H1 (cell line): ENCODE data around the gene SLC1A2. TPM values are rescaled to one million over a fixed set of nuclear protein-coding genes. Genes with fewer than 3 reads are reported as not detected.

Experiments used
- CTCF ChIA-PET: fragments of 300-600 bp; sonication (Branson Sonifier 250); formaldehyde crosslinking; loops from one replicate; lab custom pipeline; 2021; ENCODE audit not compliant: partially characterized antibody; lab: Charles Lee
- POLR2A ChIA-PET: fragments of 300-600 bp; sonication (Branson Sonifier 250); formaldehyde crosslinking; loops from one replicate; lab custom pipeline; 2021; ENCODE audit warnings: inconsistent platforms; ENCODE audit not compliant: partially characterized antibody; lab: Charles Lee
- DNase-seq, 2 experiments: peaks; one replicate each; pipeline versions ENCODE4 v3.0.0 to v3.0.0-alpha.2; 2010 to 2022; ENCODE audit warnings: low spot score in 2 of 2, low read depth in 1 of 2, mixed read lengths in 1 of 2
- FAIRE-seq: peaks from 2 replicates; lab custom pipeline; 2011; peaks lifted over from hg19 to GRCh38; lab: Jason Lieb, UNC
- H2AFZ ChIP-seq: 2 replicates; pipeline ENCODE4 v1.8.1; 2012; ENCODE audit warnings: low read length, inconsistent platforms
- H2AK5ac ChIP-seq: 2 replicates; pipeline ENCODE4 v1.6.1; 2013; ENCODE audit warnings: low read depth, low read length
- H2BK120ac ChIP-seq: replicated peaks from 2 replicates; pipeline ENCODE3; 2013; ENCODE audit warnings: low read depth, low read length, inconsistent platforms
- H2BK12ac ChIP-seq: 2 replicates; pipeline ENCODE4 v1.6.1; 2013; ENCODE audit warnings: low read depth, low read length
- H2BK15ac ChIP-seq: 2 replicates; pipeline ENCODE4 v1.6.1; 2013; ENCODE audit warnings: low read length
- H2BK20ac ChIP-seq: 2 replicates; pipeline ENCODE4 v1.6.1; 2013; ENCODE audit warnings: low read length
- H2BK5ac ChIP-seq: 2 replicates; pipeline ENCODE4 v1.6.1; 2013; ENCODE audit warnings: low read depth, low read length
- H3K14ac ChIP-seq: 2 replicates; pipeline ENCODE4 v1.6.1; 2013; ENCODE audit warnings: inconsistent platforms; ENCODE audit not compliant: insufficient read length
- H3K18ac ChIP-seq: 2 replicates; pipeline ENCODE4 v1.6.1; 2013; ENCODE audit warnings: low read length; ENCODE audit errors: extremely low read depth
- H3K23ac ChIP-seq: 2 replicates; pipeline ENCODE4 v1.6.1; 2013; ENCODE audit warnings: inconsistent platforms; ENCODE audit not compliant: insufficient read length
- H3K23me2 ChIP-seq: 2 replicates; pipeline ENCODE4 v1.6.1; 2013; ENCODE audit warnings: low read depth, low read length
- H3K27ac ChIP-seq: 2 replicates; pipeline ENCODE4 v1.6.1; 2011; ENCODE audit warnings: low read depth, low read length, inconsistent platforms
- H3K27me3 ChIP-seq, 4 experiments: replicated peaks in 1 of 4; 1 replicate in 1 of 4; 2 replicates in 3 of 4; pipeline versions ENCODE4 v1.6.1 to v1.8.1; 2011 to 2013; ENCODE audit warnings: low read length in 3 of 4, mild to moderate bottlenecking in 3 of 4, inconsistent platforms in 2 of 4, mixed read lengths in 2 of 4, moderate library complexity in 1 of 4; ENCODE audit not compliant: control insufficient read depth in 3 of 4, insufficient read depth in 3 of 4; ENCODE audit errors: extremely low read depth in 1 of 4
- H3K36me3 ChIP-seq, 4 experiments: 2 replicates each; pipeline versions ENCODE4 v1.6.1 to v1.8.1; 2011 to 2013; ENCODE audit warnings: mild to moderate bottlenecking in 4 of 4, low read length in 3 of 4, moderate library complexity in 2 of 4, control low read depth in 1 of 4, inconsistent platforms in 1 of 4; ENCODE audit not compliant: insufficient read depth in 4 of 4, control insufficient read depth in 2 of 4
- H3K4ac ChIP-seq: replicated peaks from 2 replicates; pipeline ENCODE3; 2013; ENCODE audit warnings: low read length, low read depth, mixed read lengths, inconsistent platforms; ENCODE audit not compliant: insufficient read length
- H3K4me1 ChIP-seq, 4 experiments: replicated peaks in 1 of 4; 1 replicate in 1 of 4; 2 replicates in 3 of 4; pipeline versions ENCODE4 v1.6.1 to v1.8.1; 2011 to 2013; ENCODE audit warnings: low read length in 3 of 4, inconsistent platforms in 2 of 4, mixed read lengths in 1 of 4; ENCODE audit not compliant: insufficient read depth in 4 of 4, control insufficient read depth in 3 of 4
- H3K4me2 ChIP-seq, 2 experiments: 2 replicates each; pipeline versions ENCODE4 v1.6.1 to v1.8.1; 2011 to 2013; ENCODE audit warnings: low read depth in 2 of 2, low read length in 2 of 2, control low read depth in 1 of 2, inconsistent platforms in 1 of 2, mild to moderate bottlenecking in 1 of 2; ENCODE audit not compliant: insufficient read depth in 1 of 2
- H3K4me3 ChIP-seq, 4 experiments: fragments of 200-600, 300-600 bp in 1 of 4; sonication (generic), shearing (Covaris generic), sonication (Bioruptor Twin) in 1 of 4; 2 replicates each; pipeline versions ENCODE4 v1.5.1 to v1.8.1; 2011 to 2016; ENCODE audit warnings: low read length in 4 of 4, low read depth in 3 of 4, control low read depth in 2 of 4, inconsistent platforms in 2 of 4, mild to moderate bottlenecking in 2 of 4, mixed read lengths in 1 of 4, moderate library complexity in 1 of 4; ENCODE audit not compliant: insufficient read depth in 2 of 4; ENCODE audit errors: extremely low read depth in 1 of 4
- H3K56ac ChIP-seq: replicated peaks from 2 replicates; pipeline ENCODE3; 2013; ENCODE audit warnings: low read depth, mild to moderate bottlenecking, mixed read lengths, low read length, inconsistent platforms; ENCODE audit not compliant: insufficient read length
- H3K79me1 ChIP-seq: 2 replicates; pipeline ENCODE4 v1.6.1; 2013; ENCODE audit warnings: low read depth, low read length, control low read depth
- H3K79me2 ChIP-seq, 2 experiments: 2 replicates each; pipeline versions ENCODE4 v1.6.1 to v1.8.1; 2012 to 2013; ENCODE audit warnings: low read length in 2 of 2, mild to moderate bottlenecking in 2 of 2, inconsistent platforms in 1 of 2; ENCODE audit not compliant: insufficient read depth in 2 of 2, control insufficient read depth in 1 of 2
- H3K9ac ChIP-seq, 4 experiments: replicated peaks in 1 of 4; 1 replicate in 1 of 4; 2 replicates in 3 of 4; pipeline versions ENCODE4 v1.6.1 to v1.8.1; 2011 to 2013; ENCODE audit warnings: low read depth in 3 of 4, low read length in 3 of 4, control low read depth in 2 of 4, mild to moderate bottlenecking in 2 of 4, moderate library complexity in 2 of 4, inconsistent platforms in 1 of 4; ENCODE audit errors: extremely low read depth in 1 of 4
- H3K9me3 ChIP-seq, 2 experiments: 2 replicates each; pipeline versions ENCODE4 v1.6.1 to v1.8.1; 2012 to 2013; ENCODE audit warnings: mild to moderate bottlenecking in 2 of 2, moderate library complexity in 2 of 2, control low read depth in 1 of 2, inconsistent platforms in 1 of 2, low read depth in 1 of 2, low read length in 1 of 2, mixed read lengths in 1 of 2; ENCODE audit not compliant: insufficient read depth in 2 of 2
- H4K20me1 ChIP-seq, 2 experiments: replicated peaks in 1 of 2; 2 replicates each; pipeline versions ENCODE3 to v1.8.1; 2011 to 2013; ENCODE audit warnings: inconsistent platforms in 2 of 2, low read length in 2 of 2, mild to moderate bottlenecking in 1 of 2; ENCODE audit not compliant: insufficient read depth in 2 of 2, control insufficient read depth in 1 of 2
- H4K5ac ChIP-seq: 2 replicates; pipeline ENCODE4 v1.6.1; 2013; ENCODE audit warnings: low read length, low read depth, mixed read lengths, inconsistent platforms; ENCODE audit not compliant: insufficient read length
- H4K8ac ChIP-seq: 2 replicates; pipeline ENCODE4 v1.8.0; 2013; ENCODE audit warnings: mild to moderate bottlenecking, moderate library complexity, low read length, inconsistent platforms; ENCODE audit not compliant: insufficient read depth; ENCODE audit errors: extremely low read depth
- H4K91ac ChIP-seq: replicated peaks from 2 replicates; pipeline ENCODE3; 2013; ENCODE audit warnings: low read length, mixed read lengths, inconsistent platforms; ENCODE audit not compliant: insufficient read length
- CEBPB ChIP-seq: IDR thresholded peaks from 2 replicates; pipeline ENCODE4 v1.6.1; 2012; ENCODE audit warnings: low read depth, low read length
- GABPA ChIP-seq: IDR thresholded peaks from 2 replicates; pipeline ENCODE4 v1.6.1; 2011; ENCODE audit warnings: mild to moderate bottlenecking, low read length, moderate library complexity, borderline replicate concordance; ENCODE audit not compliant: insufficient read depth
- HDAC2 ChIP-seq, 2 experiments: fragments of 300-600 bp in 1 of 2; sonication (generic) in 1 of 2; IDR thresholded peaks; 2 replicates each; pipeline ENCODE4 v1.6.1; 2011 to 2012; ENCODE audit warnings: low read depth in 2 of 2, low read length in 2 of 2, mild to moderate bottlenecking in 2 of 2, moderate library complexity in 2 of 2, borderline replicate concordance in 1 of 2, inconsistent platforms in 1 of 2
- NRF1 ChIP-seq: IDR thresholded peaks from 2 replicates; pipeline ENCODE4 v1.6.1; 2011; ENCODE audit warnings: mild to moderate bottlenecking, low read depth, low read length, improper control_type of control experiment
- POLR2AphosphoS5 ChIP-seq: IDR thresholded peaks from 2 replicates; pipeline ENCODE4 v1.6.1; 2011; ENCODE audit warnings: low read depth, low read length
- SIN3A ChIP-seq, 2 experiments: IDR thresholded peaks in 1 of 2; conservative IDR thresholded peaks in 1 of 2; 2 replicates each; pipeline ENCODE4 v1.6.1; 2011 to 2012; ENCODE audit warnings: low read length in 2 of 2, improper control_type of control experiment in 1 of 2, low read depth in 1 of 2, mild to moderate bottlenecking in 1 of 2
- SP1 ChIP-seq: IDR thresholded peaks from 2 replicates; pipeline ENCODE4 v1.6.1; 2011; ENCODE audit warnings: low read depth, low read length
- ZNF274 ChIP-seq: IDR thresholded peaks from 2 replicates; pipeline ENCODE4 v1.7.0; 2012; ENCODE audit warnings: low read length, borderline replicate concordance; ENCODE audit errors: extremely low read depth
- WGBS, 2 experiments: shearing (Covaris generic) in 1 of 2; methylation state at CpG; one replicate each; pipeline versions ENCODE4 v1.1.6 to v1.1.7; 2013 to 2015; ENCODE audit warnings: low lambda C conversion rate in 2 of 2, mixed read lengths in 2 of 2, inconsistent platforms in 1 of 2, low coverage in 1 of 2, missing lambda C conversion rate in 1 of 2; ENCODE audit not compliant: insufficient replicate concordance in 2 of 2, insufficient coverage in 1 of 2, insufficient read length in 1 of 2; ENCODE audit errors: extremely low coverage in 1 of 2, missing lambda C conversion rate in 1 of 2; 5-methylcytosine and 5-hydroxymethylcytosine counted together
- polyA plus RNA-seq, 7 experiments: library from polyadenylated mRNA; depleted of rRNA in 3 of 7; stranded (reverse) in 5 of 7; unstranded in 2 of 7; fragments of >200 nt in 5 of 7; fragments of 200-250 nt in 2 of 7; gene quantifications; 1 replicate in 5 of 7; 2 replicates in 1 of 7; 4 replicates in 1 of 7; pipeline versions ENCODE4 v1.2.1 to v1.2.3, GENCODE V29; 2011 to 2013; ENCODE audit warnings: missing spikeins in 2 of 7, mixed read lengths in 2 of 7
- total RNA-seq: library from RNA; stranded (reverse); fragmentation: NEBNext Ultra II Directional; extraction: Animal tissue kit (Norgen Biotek cat#: 25700); gene quantifications from 2 replicates; pipeline ENCODE4 v1.2.1, GENCODE V29; 2021

SLC1A2 gene
- total and polyA plus RNA-seq, 2 of the 8 experiments (the other 6 are each of a cell fraction or from before 2014, with no cell fraction given) = 0.57 to 1.2 TPM

DNA sequence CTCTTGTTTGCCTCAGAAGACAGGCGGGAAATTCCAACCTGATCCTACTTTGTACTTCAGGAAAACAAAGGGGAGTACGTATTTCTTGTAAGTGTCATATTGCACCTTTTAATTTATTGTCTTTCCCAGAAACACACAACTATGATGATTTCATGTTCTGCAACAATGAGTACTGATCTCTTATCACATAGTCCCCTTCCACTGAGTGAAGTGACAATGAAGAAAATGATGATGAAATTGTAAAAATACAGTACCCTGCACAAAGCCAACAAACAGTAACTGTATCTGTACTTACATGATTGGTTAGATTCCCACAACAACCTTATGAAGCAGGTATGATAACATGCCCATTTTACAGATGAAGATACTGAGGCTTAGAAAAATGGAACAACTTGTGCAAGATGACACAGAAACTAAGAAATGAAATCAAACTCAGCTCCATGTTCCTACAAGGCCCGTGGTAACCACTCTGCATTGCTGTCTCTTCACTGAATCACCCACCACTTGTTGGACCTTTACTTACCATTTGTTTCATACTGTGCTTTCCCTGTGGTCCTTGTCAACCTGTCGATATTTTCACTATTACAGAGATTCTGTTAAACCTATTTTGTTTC is 37.5 kb downstream of the SLC1A2 start:
- Histone ChIP-seq H3K4me1 (no peaks in the 10 kb centered on the region; a peak in 2 of 7 replicates), H3K27ac (no peak overlapping the region), H3K36me3 (no peaks in the 10 kb centered on the region), H3K4me2 (no peak overlapping the region), H2BK5ac (no peak overlapping the region), H3K18ac (no peak overlapping the region), H2BK15ac (no peak overlapping the region), H3K79me1 (no peaks in the 10 kb centered on the region), H2BK12ac (no peak overlapping the region), H2BK20ac (no peak overlapping the region), H4K8ac (no peak overlapping the region), H3K14ac (no peak overlapping the region), H3K9ac (no peak overlapping the region), H4K20me1 (no peaks in the 10 kb centered on the region), H2AK5ac (no peak overlapping the region), H3K9me3 (no peaks in the 10 kb centered on the region), H4K91ac (no peak overlapping the region), H3K23me2 (no peaks in the 10 kb centered on the region), H3K79me2 (no peaks in the 10 kb centered on the region), H3K56ac (no peak overlapping the region), H2BK120ac (no peak overlapping the region), H3K23ac (no peak overlapping the region), H4K5ac (no peak overlapping the region), H3K27me3 (no peaks in the 10 kb centered on the region), H3K4ac (no peak overlapping the region), H2AFZ (no peak overlapping the region), H3K4me3 (no peak overlapping the region)
- ChIA-PET CTCF (interaction anchor here (0.5 to 1.4 kb wide), 2 partner anchors 24 to 890 kb away, joined by 3 read pairs; no protein-coding TSS in a partner anchor), POLR2A (no interaction called here)
- TF ChIP-seq SP1 = no peak
- no peak for TF ChIP-seq NRF1
- no peak for TF ChIP-seq POLR2AphosphoS5
- no peak for TF ChIP-seq CEBPB
- no peak for TF ChIP-seq ZNF274
- no peak for TF ChIP-seq HDAC2 (IDR thresholded peaks at IDR 0.05; ENCODE audit: borderline replicate concordance in 1 of 2, low read depth in 2 of 2, low read length in 2 of 2)
- TF ChIP-seq GABPA = no peak
- TF ChIP-seq SIN3A (conservative IDR thresholded peaks at IDR 0.05 in 1 of 2, IDR thresholded peaks at IDR 0.05 in 1 of 2; ENCODE audit: low read depth in 1 of 2, low read length in 2 of 2) = no peak
- FAIRE-seq = no peak
- 88% methylated on average over 4 of the region's 4 CpGs; no CpG with 5 or more reads in 1 of the 2 experiments for WGBS, 2 experiments
- DNase-seq = no peak
